Right lobe of liver (tissue), 4 donors: ENCODE results near the gene PARVG.

Source experiments
- CTCF ChIP-seq, 4 donors: fragments of 200-600 bp in 3 of 4; fragments of 450-650 bp in 1 of 4; IDR thresholded peaks; one replicate each; pipeline versions ENCODE4 v1.5.1 to v1.8.0; 2016 to 2022; ENCODE audit warnings: antibody characterized with exemption in 4 of 4, mild to moderate bottlenecking in 2 of 4
- POLR2A ChIP-seq: fragments of 450-650 bp; IDR thresholded peaks from one replicate; pipeline ENCODE4 v1.6.1; 2017; ENCODE audit warnings: antibody characterized with exemption, mild to moderate bottlenecking
- donor health status: DM: no; HTN: no; CAD: no.
- donor health status: DM: no; HTN: no; CAD: no.
- donor health status: DM: no; HTN: yes; CAD: no.

- TF ChIP-seq CTCF (IDR thresholded peaks at IDR 0.05) (no peak), POLR2A (no peak)
Measured at GRCh38 chr22:44145544-44145943, 35.2 kb upstream of the PARVG start.
